H1 (cell line): ENCODE data around the gene MSL1. TPM values are rescaled to one million over a fixed set of nuclear protein-coding genes. Genes with fewer than 3 reads are reported as not detected.

Source experiments
- JUND ChIP-seq: IDR thresholded peaks from 2 replicates; pipeline ENCODE4 v1.6.1; 2011; ENCODE audit warnings: mild to moderate bottlenecking, improper control_type of control experiment, low read length
- NRF1 ChIP-seq: IDR thresholded peaks from 2 replicates; pipeline ENCODE4 v1.6.1; 2011; ENCODE audit warnings: mild to moderate bottlenecking, low read depth, low read length, improper control_type of control experiment
- RFX5 ChIP-seq: IDR thresholded peaks from 2 replicates; pipeline ENCODE4 v1.6.1; 2011; ENCODE audit warnings: low read depth, low read length, improper control_type of control experiment, borderline replicate concordance
- SIN3A ChIP-seq, 2 experiments: IDR thresholded peaks in 1 of 2; conservative IDR thresholded peaks in 1 of 2; 2 replicates each; pipeline ENCODE4 v1.6.1; 2011 to 2012; ENCODE audit warnings: low read length in 2 of 2, improper control_type of control experiment in 1 of 2, low read depth in 1 of 2, mild to moderate bottlenecking in 1 of 2
- SIRT6 ChIP-seq: IDR thresholded peaks from one replicate; pipeline ENCODE4 v1.7.1; 2012; ENCODE audit warnings: low read length, inconsistent platforms
- SIX5 ChIP-seq: IDR thresholded peaks from 2 replicates; pipeline ENCODE4 v1.6.1; 2011; ENCODE audit warnings: mild to moderate bottlenecking, low read depth, low read length
- SP4 ChIP-seq: IDR thresholded peaks from 2 replicates; pipeline ENCODE4 v1.6.1; 2012; ENCODE audit warnings: low read length, inconsistent platforms
- polyA plus RNA-seq, 7 experiments: library from polyadenylated mRNA; depleted of rRNA in 3 of 7; stranded (reverse) in 5 of 7; unstranded in 2 of 7; fragments of >200 nt in 5 of 7; fragments of 200-250 nt in 2 of 7; gene quantifications; 1 replicate in 5 of 7; 2 replicates in 1 of 7; 4 replicates in 1 of 7; pipeline versions ENCODE4 v1.2.1 to v1.2.3, GENCODE V29; 2011 to 2013; ENCODE audit warnings: missing spikeins in 2 of 7, mixed read lengths in 2 of 7
- total RNA-seq: library from RNA; stranded (reverse); fragmentation: NEBNext Ultra II Directional; extraction: Animal tissue kit (Norgen Biotek cat#: 25700); gene quantifications from 2 replicates; pipeline ENCODE4 v1.2.1, GENCODE V29; 2021
- TF ChIP-seq, protein P1 (sequence below): IDR thresholded peaks from 2 replicates; pipeline ENCODE4 v1.6.1; 2011; ENCODE audit warnings: low read depth, mild to moderate bottlenecking, low read length; ENCODE audit not compliant: insufficient read depth
- TF ChIP-seq, protein P2 (sequence below): IDR thresholded peaks from 2 replicates; pipeline ENCODE4 v1.6.1; 2011; ENCODE audit warnings: low read length, improper control_type of control experiment

Gene MSL1
- total and polyA plus RNA-seq, 2 of the 8 experiments (the other 6 are each of a cell fraction or from before 2014, with no cell fraction given) = 24.1 to 66.5 TPM

DNA sequence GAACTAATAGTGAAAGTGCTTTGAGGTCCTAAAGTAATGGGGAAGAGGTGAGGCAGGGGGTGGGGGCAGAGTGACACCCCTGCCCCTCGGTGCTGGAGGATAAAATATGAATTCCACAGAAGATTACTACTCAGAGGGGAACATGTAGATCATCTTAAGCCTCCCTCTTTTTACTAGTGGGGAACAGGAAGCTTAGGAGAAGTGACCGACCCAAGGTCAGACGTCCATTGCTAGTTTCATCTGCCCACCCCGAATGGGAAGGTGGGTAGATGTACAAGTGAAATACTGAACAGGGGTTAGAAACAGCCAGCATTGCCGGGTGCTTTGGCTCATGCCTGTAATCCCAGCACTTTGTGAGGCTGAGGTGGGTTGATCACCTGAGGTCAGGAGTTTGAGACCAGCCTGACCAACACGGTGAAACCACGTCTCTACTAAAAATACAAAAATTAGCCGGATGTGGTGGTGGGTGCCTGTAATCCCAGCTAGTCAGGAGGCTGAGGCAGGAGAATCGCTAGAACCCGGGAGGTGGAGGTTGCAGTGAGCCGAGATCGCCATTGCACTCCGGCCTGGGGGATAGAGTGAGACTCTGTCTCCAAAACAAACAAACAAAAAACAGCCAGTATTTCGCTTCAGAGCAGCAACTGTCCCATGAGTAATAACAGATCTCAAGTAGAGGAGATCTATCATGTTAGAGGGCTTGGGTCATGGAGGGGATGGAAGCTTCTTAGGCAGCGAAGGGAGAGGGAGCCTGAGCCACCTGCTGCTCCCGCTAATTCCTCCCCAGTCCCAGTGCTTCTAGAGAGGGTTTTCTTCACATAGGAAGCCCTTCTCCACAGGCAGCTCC lies 20.2 kb upstream of the MSL1 start (continued):
- no peak for TF ChIP-seq NRF1
- TF ChIP-seq SP4 = no peak
- no peak for TF ChIP-seq SIRT6
- TF ChIP-seq JUND = no peak
- TF ChIP-seq, protein P1, sequence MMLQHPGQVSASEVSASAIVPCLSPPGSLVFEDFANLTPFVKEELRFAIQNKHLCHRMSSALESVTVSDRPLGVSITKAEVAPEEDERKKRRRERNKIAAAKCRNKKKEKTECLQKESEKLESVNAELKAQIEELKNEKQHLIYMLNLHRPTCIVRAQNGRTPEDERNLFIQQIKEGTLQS = no peak
- TF ChIP-seq, protein P2, sequence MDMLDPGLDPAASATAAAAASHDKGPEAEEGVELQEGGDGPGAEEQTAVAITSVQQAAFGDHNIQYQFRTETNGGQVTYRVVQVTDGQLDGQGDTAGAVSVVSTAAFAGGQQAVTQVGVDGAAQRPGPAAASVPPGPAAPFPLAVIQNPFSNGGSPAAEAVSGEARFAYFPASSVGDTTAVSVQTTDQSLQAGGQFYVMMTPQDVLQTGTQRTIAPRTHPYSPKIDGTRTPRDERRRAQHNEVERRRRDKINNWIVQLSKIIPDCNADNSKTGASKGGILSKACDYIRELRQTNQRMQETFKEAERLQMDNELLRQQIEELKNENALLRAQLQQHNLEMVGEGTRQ = no peak
- TF ChIP-seq SIN3A (conservative IDR thresholded peaks at IDR 0.05 in 1 of 2, IDR thresholded peaks at IDR 0.05 in 1 of 2; ENCODE audit: low read depth in 1 of 2, low read length in 2 of 2) = no peak
- TF ChIP-seq RFX5 = no peak
- TF ChIP-seq SIX5 = no peak
